ENCODE data around the gene HBB.

The HBB gene

DNA sequence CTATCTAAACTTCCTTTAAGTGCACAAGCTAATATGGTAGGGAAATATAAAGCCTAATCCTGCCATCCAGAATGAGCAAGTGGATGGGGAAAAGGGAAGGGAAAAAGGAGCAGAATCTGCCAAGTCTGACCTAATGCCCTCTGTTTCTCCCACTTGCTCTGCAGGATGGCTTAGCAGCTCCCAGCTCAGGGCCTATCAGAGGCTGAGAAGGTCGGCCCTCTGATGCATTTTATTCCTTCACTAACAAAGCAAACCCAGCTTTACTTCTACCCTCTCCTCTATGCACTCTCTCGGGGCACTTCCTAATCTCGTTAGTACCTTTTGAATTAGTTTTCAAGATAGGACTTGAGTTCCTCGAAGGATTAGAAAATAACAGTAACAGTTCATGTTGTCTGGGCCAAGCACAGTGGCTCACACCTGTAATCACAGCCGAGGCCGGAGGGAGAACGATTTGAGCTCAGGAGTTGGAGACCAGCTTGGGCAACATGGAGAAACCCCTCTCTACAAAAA lies 16.4 kb downstream of the HBB start:
- no peak overlapping the region for H3K4me3 ChIP-seq (ENCODE audit: low read depth in 1 of 2, low read length in 1 of 2)
- no peaks in the 10 kb centered on the region for H3K36me3 ChIP-seq
- no peaks in the 10 kb centered on the region for H3K4me1 ChIP-seq (ENCODE audit: control insufficient read depth in 1 of 2, insufficient read depth in 1 of 2, low read depth in 1 of 2, low read length in 1 of 2)
- no peak overlapping the region for H3K27ac ChIP-seq
- no peaks in the 10 kb centered on the region for H3K9me3 ChIP-seq
- no peaks in the 10 kb centered on the region for H3K27me3 ChIP-seq
- TF ChIP-seq, protein P1, sequence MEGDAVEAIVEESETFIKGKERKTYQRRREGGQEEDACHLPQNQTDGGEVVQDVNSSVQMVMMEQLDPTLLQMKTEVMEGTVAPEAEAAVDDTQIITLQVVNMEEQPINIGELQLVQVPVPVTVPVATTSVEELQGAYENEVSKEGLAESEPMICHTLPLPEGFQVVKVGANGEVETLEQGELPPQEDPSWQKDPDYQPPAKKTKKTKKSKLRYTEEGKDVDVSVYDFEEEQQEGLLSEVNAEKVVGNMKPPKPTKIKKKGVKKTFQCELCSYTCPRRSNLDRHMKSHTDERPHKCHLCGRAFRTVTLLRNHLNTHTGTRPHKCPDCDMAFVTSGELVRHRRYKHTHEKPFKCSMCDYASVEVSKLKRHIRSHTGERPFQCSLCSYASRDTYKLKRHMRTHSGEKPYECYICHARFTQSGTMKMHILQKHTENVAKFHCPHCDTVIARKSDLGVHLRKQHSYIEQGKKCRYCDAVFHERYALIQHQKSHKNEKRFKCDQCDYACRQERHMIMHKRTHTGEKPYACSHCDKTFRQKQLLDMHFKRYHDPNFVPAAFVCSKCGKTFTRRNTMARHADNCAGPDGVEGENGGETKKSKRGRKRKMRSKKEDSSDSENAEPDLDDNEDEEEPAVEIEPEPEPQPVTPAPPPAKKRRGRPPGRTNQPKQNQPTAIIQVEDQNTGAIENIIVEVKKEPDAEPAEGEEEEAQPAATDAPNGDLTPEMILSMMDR (IDR thresholded peaks at IDR 0.05) = no peak

DNA sequence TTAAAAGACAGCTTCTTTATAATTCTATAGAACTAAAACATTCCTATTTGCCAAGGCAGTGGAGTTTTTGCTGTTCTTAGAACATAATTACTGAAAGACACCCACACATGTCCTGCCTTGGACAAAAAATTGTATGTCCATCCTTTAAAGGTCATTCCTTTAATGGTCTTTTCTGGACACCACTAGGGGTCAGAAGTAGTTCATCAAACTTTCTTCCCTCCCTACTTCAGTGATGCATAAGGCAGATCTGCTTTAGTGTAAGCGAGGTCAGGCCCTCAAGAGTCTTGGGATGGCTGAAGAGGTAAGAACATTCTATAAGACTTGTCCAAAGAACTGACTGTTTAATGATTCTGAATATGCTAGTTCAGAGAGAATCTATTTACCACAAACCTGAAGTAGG lies 22.1 kb downstream of the HBB start:
- no peaks in the 10 kb centered on the region for H3K36me3 ChIP-seq
- H3K9me3 ChIP-seq = no peaks in the 10 kb centered on the region
- no peak overlapping the region for H3K4me3 ChIP-seq (ENCODE audit: low read depth in 1 of 2, low read length in 1 of 2)
- no peaks in the 10 kb centered on the region for H3K27me3 ChIP-seq
- no peaks in the 10 kb centered on the region for H3K4me1 ChIP-seq (ENCODE audit: control insufficient read depth in 1 of 2, insufficient read depth in 1 of 2, low read depth in 1 of 2, low read length in 1 of 2)
- H3K27ac ChIP-seq = no peak overlapping the region
- TF ChIP-seq, protein P1 (IDR thresholded peaks at IDR 0.05) = no peak

DNA sequence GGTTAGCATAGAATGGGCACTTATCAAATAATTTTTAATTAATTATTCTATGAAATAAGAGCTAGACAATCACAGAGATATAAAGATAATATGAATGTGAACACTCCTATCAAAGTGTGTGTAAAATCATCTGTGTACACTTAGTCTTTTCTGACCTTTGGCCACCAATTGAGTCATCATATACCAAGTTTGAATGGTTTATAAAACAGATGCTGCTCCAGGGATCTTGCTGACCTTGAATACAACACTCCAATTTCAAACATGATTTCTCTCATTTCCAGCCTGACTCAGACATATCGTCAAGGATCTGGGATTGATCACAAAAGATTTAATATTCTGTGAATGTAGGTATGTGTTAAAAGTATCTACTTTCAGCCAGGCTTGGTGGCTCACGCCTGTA lies 23.5 kb downstream of the HBB start:
- Histone ChIP-seq H3K36me3 (no peaks in the 10 kb centered on the region), H3K4me1 (ENCODE audit: control insufficient read depth in 1 of 2, insufficient read depth in 1 of 2, low read depth in 1 of 2, low read length in 1 of 2) (no peaks in the 10 kb centered on the region), H3K4me3 (ENCODE audit: low read depth in 1 of 2, low read length in 1 of 2) (no peak overlapping the region), H3K27ac (no peak overlapping the region), H3K27me3 (no peaks in the 10 kb centered on the region), H3K9me3 (no peaks in the 10 kb centered on the region)
- TF ChIP-seq, protein P1 (IDR thresholded peaks at IDR 0.05) = no peak

DNA sequence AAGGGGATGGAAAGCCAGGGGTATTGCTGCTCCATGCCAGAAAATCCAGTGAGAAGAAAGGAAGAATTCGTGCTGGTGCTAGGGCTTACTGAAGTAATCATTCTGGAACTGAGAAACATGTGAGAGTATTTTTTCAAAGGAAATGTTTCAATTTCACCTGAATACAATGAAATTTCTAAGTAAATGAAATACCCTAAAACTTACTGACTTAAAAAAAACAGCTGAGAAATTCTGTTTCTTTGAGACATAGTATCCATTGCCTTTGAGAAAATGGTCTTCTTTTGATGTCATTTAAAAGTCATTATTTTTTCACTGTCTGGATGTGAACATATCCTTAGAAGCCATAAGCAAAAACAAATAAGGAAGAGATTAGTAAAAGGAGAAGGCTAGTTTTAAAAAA lies 26.3 kb downstream of the HBB start, which contains the start of gene OR51V1:
OR51V1 (minus strand) TSS at position 101 of the 400 bp plus-strand sequence; CDS start at position 101, 0 bp downstream.
- Histone ChIP-seq H3K27ac (no peak within 1 kb of the TSS), H3K36me3 (no peaks in the 10 kb centered on the region), H3K9me3 (no peaks in the 10 kb centered on the region), H3K4me3 (ENCODE audit: low read depth in 1 of 2, low read length in 1 of 2) (no peak within 1 kb of the TSS), H3K27me3 (no peaks in the 10 kb centered on the region), H3K4me1 (ENCODE audit: control insufficient read depth in 1 of 2, insufficient read depth in 1 of 2, low read depth in 1 of 2, low read length in 1 of 2) (no peaks in the 10 kb centered on the region)
- TF ChIP-seq, protein P1 (IDR thresholded peaks at IDR 0.05) = no peak

DNA sequence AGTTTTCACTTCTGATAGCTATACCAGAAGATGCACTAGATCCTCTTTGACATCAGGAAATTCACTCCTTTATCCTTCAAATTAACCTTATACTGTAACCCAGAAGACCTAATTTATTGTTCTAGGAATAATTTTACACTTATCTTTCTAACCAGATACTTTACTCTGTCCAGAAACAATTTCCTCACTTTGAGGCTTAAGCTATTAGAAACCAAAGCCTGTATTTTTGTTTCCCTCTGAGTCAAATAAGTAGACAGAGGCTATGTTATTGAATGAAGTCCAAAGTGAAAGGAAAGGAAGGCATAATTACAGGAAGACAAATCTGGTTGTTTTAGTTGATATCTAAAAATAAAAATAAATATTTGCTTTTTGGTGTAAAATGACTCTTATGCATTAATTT lies 28.6 kb downstream of the HBB start:
- no peak overlapping the region for H3K4me3 ChIP-seq (ENCODE audit: low read depth in 1 of 2, low read length in 1 of 2)
- no peaks in the 10 kb centered on the region for H3K27me3 ChIP-seq
- no peaks in the 10 kb centered on the region for H3K36me3 ChIP-seq
- H3K27ac ChIP-seq = no peak overlapping the region
- TF ChIP-seq, protein P1 (IDR thresholded peaks at IDR 0.05) = no peak
- H3K4me1 ChIP-seq (ENCODE audit: control insufficient read depth in 1 of 2, insufficient read depth in 1 of 2, low read depth in 1 of 2, low read length in 1 of 2) = no peaks in the 10 kb centered on the region
- H3K9me3 ChIP-seq = no peaks in the 10 kb centered on the region

DNA sequence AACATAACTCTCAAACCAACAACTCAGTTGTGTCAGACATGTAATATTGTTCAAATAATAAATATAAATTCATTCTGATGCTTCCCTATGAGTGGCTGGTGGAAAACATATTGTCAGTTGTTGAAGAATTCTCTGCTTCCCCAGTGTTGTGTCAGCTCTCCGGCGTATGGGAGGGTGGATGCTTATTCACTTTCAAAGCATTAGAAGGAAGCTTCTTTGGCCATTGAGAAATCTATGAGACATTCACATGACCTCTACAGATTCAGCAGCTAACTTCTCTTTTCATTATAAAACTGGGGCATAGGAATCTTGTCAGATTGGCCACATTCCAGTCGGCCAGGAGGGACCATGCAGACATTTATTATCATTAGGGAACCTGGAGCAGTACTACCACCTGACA lies 29.3 kb downstream of the HBB start:
- TF ChIP-seq, protein P1 (IDR thresholded peaks at IDR 0.05) = no peak
- Histone ChIP-seq H3K27ac (no peak overlapping the region), H3K9me3 (no peaks in the 10 kb centered on the region), H3K36me3 (no peaks in the 10 kb centered on the region), H3K4me1 (ENCODE audit: control insufficient read depth in 1 of 2, insufficient read depth in 1 of 2, low read depth in 1 of 2, low read length in 1 of 2) (no peaks in the 10 kb centered on the region), H3K27me3 (no peaks in the 10 kb centered on the region), H3K4me3 (ENCODE audit: low read depth in 1 of 2, low read length in 1 of 2) (no peak overlapping the region)
